PFSK-1 (cell line): ENCODE results near the gene NT5DC2.

ENCODE experiments used
- POLR2AphosphoS5 ChIP-seq: IDR thresholded peaks from 2 replicates; pipeline ENCODE4 v1.6.1; 2012; ENCODE audit warnings: low read depth, mild to moderate bottlenecking, control low read depth, low read length, moderate library complexity
- SIN3A ChIP-seq: IDR thresholded peaks from 2 replicates; pipeline ENCODE4 v1.6.1; 2012; ENCODE audit warnings: mild to moderate bottlenecking, low read length, moderate library complexity, borderline replicate concordance; ENCODE audit not compliant: insufficient read depth
- TAF1 ChIP-seq: IDR thresholded peaks from 2 replicates; pipeline ENCODE4 v1.6.1; 2012; ENCODE audit warnings: low read length, control low read depth, borderline replicate concordance; ENCODE audit not compliant: insufficient read depth

DNA sequence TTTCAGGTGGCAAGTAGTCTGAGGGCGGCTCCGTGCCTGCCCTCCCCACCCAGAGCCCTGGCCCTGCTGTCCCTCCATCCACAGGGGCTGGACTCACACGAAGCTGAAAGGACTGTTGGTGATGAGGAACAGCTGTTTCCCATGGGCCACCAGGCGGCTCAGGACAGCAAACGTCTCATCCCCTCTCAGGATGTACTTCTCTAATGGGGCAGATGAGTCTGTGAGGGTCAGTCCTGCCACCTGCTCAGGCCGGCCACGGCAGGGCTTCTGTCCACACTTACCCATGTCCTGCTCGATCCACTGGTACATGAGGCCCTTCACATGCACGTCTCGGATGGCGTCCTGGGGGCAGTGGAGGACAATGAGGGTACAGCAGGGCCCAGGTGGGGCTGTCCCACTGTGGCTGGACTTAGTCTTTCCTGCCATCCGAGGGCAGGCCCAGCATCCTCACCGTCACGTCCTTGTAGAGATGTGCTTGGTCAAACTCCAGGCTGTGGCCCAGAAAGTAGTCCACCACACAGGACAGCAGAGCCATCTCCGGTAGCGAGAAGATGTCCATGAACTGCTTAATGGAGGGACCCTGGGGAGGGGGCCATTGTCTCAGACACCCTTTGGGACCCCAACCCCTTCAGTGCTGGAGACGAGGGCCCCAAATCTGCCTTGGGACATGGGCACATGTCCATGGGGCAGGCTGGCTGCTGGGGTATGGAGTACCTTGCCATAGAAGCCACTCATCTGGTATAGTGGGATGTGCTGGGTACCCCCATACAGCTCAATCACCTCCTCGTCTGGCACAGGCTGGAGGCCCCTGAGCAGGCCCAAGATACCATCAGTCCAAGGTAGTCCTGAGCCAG lies 5.7 kb downstream of the NT5DC2 start:
- TF ChIP-seq TAF1 (no peak), POLR2AphosphoS5 (no peak), SIN3A (no peak)
